Caco-2 (cell line): ENCODE results near the gene CSTPP1. TPM values are rescaled to one million over a fixed set of nuclear protein-coding genes. Genes with fewer than 3 reads are reported as not detected.

Source experiments
- BruUV-seq: library from RNA; stranded (reverse); fragments of 400-500 nt; replicated peaks from 2 replicates; lab custom pipeline; 2021; lab: Mats Ljungman, UMichigan
- CTCF ChIA-PET: fragments of 300-600 bp; sonication (Branson Sonifier 250); formaldehyde crosslinking; loops from one replicate; lab custom pipeline; 2022; ENCODE audit warnings: antibody characterized with exemption; lab: Charles Lee
- POLR2A ChIA-PET: fragments of 300-600 bp; sonication (Branson Sonifier 250); formaldehyde crosslinking; loops from one replicate; lab custom pipeline; 2022; ENCODE audit warnings: antibody characterized with exemption; lab: Charles Lee
- DNase-seq, 2 experiments: peaks; one replicate each; pipeline versions ENCODE4 v3.0.0 to v3.0.0-alpha.2; 2020 to 2022
- H3K27me3 ChIP-seq: replicated peaks from 2 replicates; pipeline ENCODE4 v1.6.0; 2011; ENCODE audit warnings: low read length; ENCODE audit not compliant: control insufficient read depth, insufficient read depth
- H3K36me3 ChIP-seq: 2 replicates; pipeline ENCODE4 v1.5.1; 2011; ENCODE audit warnings: low read length; ENCODE audit not compliant: control insufficient read depth, insufficient read depth
- H3K4me1 ChIP-seq: fragments of 250-450 bp; sonication (Bioruptor Pico); 2 replicates; pipeline ENCODE4 v1.5.1; 2020; ENCODE audit warnings: mild to moderate bottlenecking
- H3K4me3 ChIP-seq: 2 replicates; pipeline ENCODE4 v1.5.1; 2011; ENCODE audit warnings: low read depth, mild to moderate bottlenecking, control low read depth, low read length
- H3K9me3 ChIP-seq: fragments of 250-450 bp; sonication (Bioruptor Pico); 2 replicates; pipeline ENCODE4 v1.5.1; 2020; ENCODE audit warnings: mild to moderate bottlenecking, moderate library complexity
- H3K27ac Mint-ChIP-seq: one replicate; pipeline ENCODE4 v1.8.0; 2022; ENCODE audit warnings: mixed read lengths; ENCODE audit not compliant: unreplicated experiment
- H3K27me3 Mint-ChIP-seq: one replicate; pipeline ENCODE4 v1.8.0; 2022; ENCODE audit warnings: mixed read lengths; ENCODE audit not compliant: insufficient read depth, unreplicated experiment
- H3K36me3 Mint-ChIP-seq: one replicate; pipeline ENCODE4 v1.8.0; 2022; ENCODE audit warnings: mild to moderate bottlenecking, mixed read lengths; ENCODE audit not compliant: insufficient read depth, unreplicated experiment
- H3K4me1 Mint-ChIP-seq: one replicate; pipeline ENCODE4 v1.8.0; 2022; ENCODE audit warnings: low read depth, mixed read lengths; ENCODE audit not compliant: unreplicated experiment
- H3K4me3 Mint-ChIP-seq: one replicate; pipeline ENCODE4 v1.8.0; 2022; ENCODE audit warnings: mild to moderate bottlenecking, moderate library complexity, mixed read lengths; ENCODE audit not compliant: unreplicated experiment
- H3K9me3 Mint-ChIP-seq: one replicate; pipeline ENCODE4 v1.8.0; 2022; ENCODE audit warnings: mixed read lengths; ENCODE audit not compliant: unreplicated experiment
- CTCF ChIP-seq, 2 experiments: fragments of 200-600 bp in 1 of 2; IDR thresholded peaks; 1 replicate in 1 of 2; 2 replicates in 1 of 2; pipeline versions ENCODE4 v1.5.1 to v1.8.0; 2011 to 2022; ENCODE audit warnings: antibody characterized with exemption in 1 of 2, control low read depth in 1 of 2, inconsistent platforms in 1 of 2, low read depth in 1 of 2, low read length in 1 of 2, mild to moderate bottlenecking in 1 of 2, moderate library complexity in 1 of 2; ENCODE audit not compliant: insufficient read depth in 1 of 2, severe bottlenecking in 1 of 2, unreplicated experiment in 1 of 2
- intact Hi-C: fragments of 100-400 bp; cut with micrococcal nuclease; formaldehyde crosslinking; loops from one replicate; pipeline ENCODE4 v1.10.0; 2022; ENCODE audit not compliant: unreplicated experiment
- total RNA-seq: library from RNA; stranded (reverse); gene quantifications from 2 replicates; pipeline ENCODE4 v1.2.3, GENCODE V29; 2022

Gene CSTPP1
- total RNA-seq, 1 experiment from 2014 or later: 22.9 TPM

- H3K36me3 Mint-ChIP-seq: peaks cover 9% of the 10 kb centered on the region
- Histone ChIP-seq H3K36me3 (peaks cover 6% of the 10 kb centered on the region), H3K4me1 (no peaks in the 10 kb centered on the region), H3K27me3 (no peaks in the 10 kb centered on the region), H3K9me3 (no peaks in the 10 kb centered on the region), H3K4me3 (no peak overlapping the region)
- no peak for TF ChIP-seq CTCF (IDR thresholded peaks at IDR 0.05; ENCODE audit: insufficient read depth in 1 of 2, low read depth in 1 of 2, low read length in 1 of 2, severe bottlenecking in 1 of 2, unreplicated experiment in 1 of 2)
- DNase-seq: no peak
- H3K27ac Mint-ChIP-seq: no peak overlapping the region
- BruUV-seq: no TSS peak
- H3K4me3 Mint-ChIP-seq: no peak overlapping the region
- H3K27me3 Mint-ChIP-seq: no peaks in the 10 kb centered on the region
- CTCF ChIA-PET: interaction anchor here (1.0 kb wide), 1 partner anchor 261 kb away, joined by 3 read pairs; no protein-coding TSS in a partner anchor
- no peaks in the 10 kb centered on the region for H3K9me3 Mint-ChIP-seq
- POLR2A ChIA-PET: no interaction called here
- intact Hi-C loops: no loop called here
- H3K4me1 Mint-ChIP-seq: no peaks in the 10 kb centered on the region
Measured at GRCh38 chr11:46892109-46892508, 44.5 kb upstream of the CSTPP1 start.

GRCh38 chr11:46892838-46893237 is 43.7 kb upstream of the CSTPP1 start:
- Histone ChIP-seq H3K4me3 (no peak overlapping the region), H3K9me3 (no peaks in the 10 kb centered on the region), H3K27me3 (no peaks in the 10 kb centered on the region), H3K4me1 (no peaks in the 10 kb centered on the region), H3K36me3 (peaks cover 6% of the 10 kb centered on the region)
- Mint-ChIP-seq H3K27me3 (no peaks in the 10 kb centered on the region), H3K9me3 (no peaks in the 10 kb centered on the region), H3K4me3 (no peak overlapping the region), H3K4me1 (no peaks in the 10 kb centered on the region), H3K36me3 (peaks cover 9% of the 10 kb centered on the region), H3K27ac (no peak overlapping the region)
- CTCF ChIA-PET: interaction anchor here (1.2 kb wide), 1 partner anchor 270 kb away, joined by 3 read pairs; no protein-coding TSS in a partner anchor
- DNase-seq: no peak
- POLR2A ChIA-PET: no interaction called here
- BruUV-seq: no TSS peak
- intact Hi-C loops: no loop called here
- no peak for TF ChIP-seq CTCF (IDR thresholded peaks at IDR 0.05; ENCODE audit: insufficient read depth in 1 of 2, low read depth in 1 of 2, low read length in 1 of 2, severe bottlenecking in 1 of 2, unreplicated experiment in 1 of 2)

- POLR2A ChIA-PET: no interaction called here
- no peaks in the 10 kb centered on the region for H3K9me3 ChIP-seq
- TF ChIP-seq CTCF (IDR thresholded peaks at IDR 0.05; ENCODE audit: insufficient read depth in 1 of 2, low read depth in 1 of 2, low read length in 1 of 2, severe bottlenecking in 1 of 2, unreplicated experiment in 1 of 2): no peak
- H3K4me3 ChIP-seq: no peak overlapping the region
- intact Hi-C loops: no loop called here
- Mint-ChIP-seq H3K9me3 (no peaks in the 10 kb centered on the region), H3K27ac (no peak overlapping the region), H3K4me1 (no peaks in the 10 kb centered on the region), H3K36me3 (peaks cover 5% of the 10 kb centered on the region), H3K27me3 (no peaks in the 10 kb centered on the region), H3K4me3 (no peak overlapping the region)
- DNase-seq: no peak
- CTCF ChIA-PET: no interaction called here
- BruUV-seq: no TSS peak
- no peaks in the 10 kb centered on the region for H3K4me1 ChIP-seq
- H3K27me3 ChIP-seq: no peaks in the 10 kb centered on the region
- peaks cover 6% of the 10 kb centered on the region for H3K36me3 ChIP-seq
Measured at GRCh38 chr11:46894506-46894905, 42.1 kb upstream of the CSTPP1 start.
